Upper lobe of left lung (tissue), 4 donors: Measurements from ENCODE around the gene PRDM16.
"Not testable (repeated sequence)": the region's sequence is repeated elsewhere in the genome, so short reads cannot be mapped to it uniquely, and the experiment has no call there.

Experiments used
- POLR2A ChIP-seq, 4 donors: fragments of 450-650 bp; IDR thresholded peaks; one replicate each; pipeline ENCODE4 v1.5.1; 2016 to 2017; ENCODE audit warnings: antibody characterized with exemption in 4 of 4, mild to moderate bottlenecking in 2 of 4
- TF ChIP-seq, protein P1 (sequence below), 6 experiments: fragments of 450-650 bp in 4 of 6; fragments of 200-600 bp in 2 of 6; sonication (generic) in 2 of 6; IDR thresholded peaks; one replicate each; pipeline ENCODE4 v1.5.1; 2016 to 2019; ENCODE audit warnings: antibody characterized with exemption in 6 of 6

DNA sequence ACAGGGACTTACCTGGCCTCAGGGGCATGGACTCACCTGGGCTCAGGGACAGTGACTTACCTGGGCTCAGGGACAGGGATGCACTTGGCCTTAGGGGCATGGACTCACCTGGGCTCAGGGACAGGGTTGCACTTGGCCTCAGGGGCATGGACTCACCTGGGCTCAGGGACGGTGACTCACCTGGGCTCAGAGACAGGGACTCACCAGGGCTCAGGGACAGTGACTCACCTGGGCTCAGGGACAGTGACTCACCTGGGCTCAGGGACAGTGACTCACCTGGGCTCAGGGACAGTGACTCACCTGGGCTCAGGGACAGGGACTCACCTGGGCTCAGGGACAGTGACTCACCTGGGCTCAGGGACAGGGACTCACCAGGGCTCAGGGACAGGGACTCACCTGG is 96.2 kb downstream of the PRDM16 start:
- TF ChIP-seq, protein P1, sequence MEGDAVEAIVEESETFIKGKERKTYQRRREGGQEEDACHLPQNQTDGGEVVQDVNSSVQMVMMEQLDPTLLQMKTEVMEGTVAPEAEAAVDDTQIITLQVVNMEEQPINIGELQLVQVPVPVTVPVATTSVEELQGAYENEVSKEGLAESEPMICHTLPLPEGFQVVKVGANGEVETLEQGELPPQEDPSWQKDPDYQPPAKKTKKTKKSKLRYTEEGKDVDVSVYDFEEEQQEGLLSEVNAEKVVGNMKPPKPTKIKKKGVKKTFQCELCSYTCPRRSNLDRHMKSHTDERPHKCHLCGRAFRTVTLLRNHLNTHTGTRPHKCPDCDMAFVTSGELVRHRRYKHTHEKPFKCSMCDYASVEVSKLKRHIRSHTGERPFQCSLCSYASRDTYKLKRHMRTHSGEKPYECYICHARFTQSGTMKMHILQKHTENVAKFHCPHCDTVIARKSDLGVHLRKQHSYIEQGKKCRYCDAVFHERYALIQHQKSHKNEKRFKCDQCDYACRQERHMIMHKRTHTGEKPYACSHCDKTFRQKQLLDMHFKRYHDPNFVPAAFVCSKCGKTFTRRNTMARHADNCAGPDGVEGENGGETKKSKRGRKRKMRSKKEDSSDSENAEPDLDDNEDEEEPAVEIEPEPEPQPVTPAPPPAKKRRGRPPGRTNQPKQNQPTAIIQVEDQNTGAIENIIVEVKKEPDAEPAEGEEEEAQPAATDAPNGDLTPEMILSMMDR (IDR thresholded peaks at IDR 0.05) = not testable (repeated sequence)
- TF ChIP-seq POLR2A (IDR thresholded peaks at IDR 0.05) = not testable (repeated sequence)
